GM19193 (cell line): ENCODE measurements around the gene ALK.

Experiments
- POLR2A ChIP-seq: IDR thresholded peaks from 4 replicates; pipeline ENCODE4 v1.6.1; 2011; ENCODE audit not compliant: insufficient read depth, insufficient read length; ENCODE audit errors: extremely low read depth

The ALK gene

GRCh38 chr2:29628108-29628745, 293.2 kb downstream of the ALK start:
- TF ChIP-seq POLR2A = no peak

- no peak for TF ChIP-seq POLR2A
Measured at GRCh38 chr2:29627279-29627711, 294.1 kb downstream of the ALK start.

- no peak for TF ChIP-seq POLR2A
Measured at GRCh38 chr2:29620890-29621289, 300.5 kb downstream of the ALK start.

GRCh38 chr2:29619689-29620088, 301.7 kb downstream of the ALK start:
- no peak for TF ChIP-seq POLR2A

DNA sequence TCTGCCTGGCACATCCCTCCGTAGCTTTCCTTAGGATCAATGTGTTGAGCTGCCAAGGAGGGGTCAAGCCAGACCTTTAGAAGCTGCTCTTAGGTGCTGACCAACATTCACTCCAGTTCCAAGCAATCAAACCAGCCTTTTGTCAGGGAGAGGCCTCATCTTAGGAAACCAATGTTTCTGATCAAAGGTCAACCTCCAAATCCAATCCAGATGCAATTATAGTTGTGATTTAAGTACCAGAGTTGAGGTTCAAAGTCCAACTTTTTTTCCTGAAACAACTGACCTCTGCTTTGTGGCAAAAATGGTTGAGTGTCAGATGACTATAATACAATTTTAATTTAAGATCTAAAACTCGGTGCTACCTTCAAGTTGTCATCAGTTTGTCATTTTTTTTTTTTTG, 303.4 kb downstream of the ALK start:
- no peak for TF ChIP-seq POLR2A

DNA sequence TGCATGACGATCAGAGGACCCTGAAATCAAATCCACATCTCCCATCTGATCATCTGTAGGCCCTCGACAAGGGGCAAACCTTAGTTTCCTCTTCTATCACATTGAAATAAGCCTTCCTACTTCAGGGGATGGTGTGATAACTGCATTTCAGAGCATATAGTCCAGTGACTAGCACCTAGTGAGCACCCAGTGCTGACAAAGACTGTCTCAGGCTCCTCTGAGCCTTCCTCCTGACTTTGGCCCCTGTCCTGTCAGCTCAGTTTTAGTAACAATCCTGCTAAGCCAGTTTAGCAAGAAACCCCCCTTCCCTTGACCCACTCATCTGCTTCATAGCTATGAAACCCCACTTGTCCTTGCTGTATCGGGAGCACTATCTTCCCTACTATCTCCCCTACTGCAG, 304.0 kb downstream of the ALK start:
- TF ChIP-seq POLR2A = no peak

- TF ChIP-seq POLR2A = no peak
Measured at GRCh38 chr2:29616569-29616968, 304.8 kb downstream of the ALK start.

GRCh38 chr2:29615841-29616240, 305.5 kb downstream of the ALK start:
- TF ChIP-seq POLR2A = no peak

DNA sequence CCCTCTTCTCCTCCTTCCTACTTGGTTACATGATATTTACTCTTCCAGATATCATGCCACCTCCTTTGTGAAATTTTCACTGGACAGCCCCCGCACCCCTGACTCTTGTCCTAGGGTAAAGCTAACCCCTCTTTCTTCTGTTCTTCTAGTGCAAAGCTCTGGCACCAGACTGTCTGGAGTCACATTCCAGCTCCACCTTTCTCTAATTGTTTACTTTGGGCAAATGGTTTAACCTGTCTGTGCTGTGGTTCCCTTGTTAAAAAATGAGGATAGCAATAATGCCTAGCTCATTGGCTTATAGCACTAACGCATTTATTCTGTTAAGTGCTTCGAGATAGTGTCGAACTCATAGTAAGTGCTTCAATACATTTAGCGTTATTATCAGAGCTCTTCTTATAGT, 306.2 kb downstream of the ALK start:
- TF ChIP-seq POLR2A = no peak

GRCh38 chr2:29614295-29614830, 307.0 kb downstream of the ALK start:
- TF ChIP-seq POLR2A = no peak

GRCh38 chr2:29613792-29614266, 307.6 kb downstream of the ALK start:
- TF ChIP-seq POLR2A = no peak

DNA sequence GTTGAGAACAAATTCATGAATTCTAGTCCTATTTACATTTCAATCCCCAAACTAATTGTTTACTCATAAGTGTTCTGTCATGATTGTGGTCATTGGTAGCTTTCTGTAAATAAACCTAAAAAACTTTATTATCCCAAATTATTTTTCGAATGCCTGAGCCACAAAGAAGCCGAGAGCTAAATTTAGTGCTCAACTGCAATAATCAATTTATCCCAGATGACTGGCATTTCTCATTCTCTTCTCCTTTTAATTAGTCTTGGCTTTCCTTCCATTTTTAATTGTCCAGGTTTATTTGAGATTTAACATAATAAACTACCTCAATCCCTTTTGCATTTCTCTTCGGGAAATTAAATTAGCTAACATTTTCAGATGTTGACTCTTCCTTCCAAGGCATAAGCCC, 308.3 kb downstream of the ALK start:
- TF ChIP-seq POLR2A = no peak

DNA sequence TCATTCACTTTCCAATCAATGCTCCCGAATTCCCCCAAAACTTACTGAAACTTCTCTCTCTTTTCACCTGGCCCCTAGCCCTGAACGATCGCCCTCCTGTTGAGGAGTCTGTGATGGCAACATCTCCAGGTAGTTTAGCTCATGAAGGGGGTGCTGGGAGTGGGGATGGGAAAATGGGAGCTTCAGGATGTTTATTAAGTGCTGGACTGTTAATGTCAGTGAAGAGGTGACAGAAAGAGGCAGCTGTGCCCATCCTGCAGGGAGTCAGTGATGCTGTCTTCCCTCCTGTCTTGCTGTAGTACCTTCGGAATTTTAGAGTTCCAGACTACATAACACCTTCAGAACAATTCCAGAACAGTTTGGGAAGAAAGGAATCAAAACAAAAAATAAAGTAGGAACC, 308.8 kb downstream of the ALK start:
- TF ChIP-seq POLR2A = no peak

DNA sequence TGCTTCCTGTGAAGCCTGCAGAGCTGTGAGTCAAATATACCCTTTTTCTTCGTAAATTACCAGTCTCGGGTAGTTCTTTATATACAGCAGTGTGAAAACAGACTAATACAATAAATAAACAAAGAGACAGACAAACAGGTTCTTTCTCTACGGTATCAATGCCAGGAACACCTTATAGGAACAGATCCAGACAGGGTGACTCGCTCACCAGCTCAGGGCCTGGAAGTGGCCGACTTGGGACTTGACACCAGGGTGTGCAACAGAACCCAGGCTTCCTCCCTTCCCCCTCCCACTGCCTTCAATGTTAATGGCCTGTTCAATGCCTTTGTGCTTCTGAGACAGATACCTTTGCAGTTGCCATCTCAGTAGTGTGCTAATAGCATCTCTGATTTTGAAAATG, 309.5 kb downstream of the ALK start:
- TF ChIP-seq POLR2A = no peak

GRCh38 chr2:29611261-29611660, 310.1 kb downstream of the ALK start:
- no peak for TF ChIP-seq POLR2A

DNA sequence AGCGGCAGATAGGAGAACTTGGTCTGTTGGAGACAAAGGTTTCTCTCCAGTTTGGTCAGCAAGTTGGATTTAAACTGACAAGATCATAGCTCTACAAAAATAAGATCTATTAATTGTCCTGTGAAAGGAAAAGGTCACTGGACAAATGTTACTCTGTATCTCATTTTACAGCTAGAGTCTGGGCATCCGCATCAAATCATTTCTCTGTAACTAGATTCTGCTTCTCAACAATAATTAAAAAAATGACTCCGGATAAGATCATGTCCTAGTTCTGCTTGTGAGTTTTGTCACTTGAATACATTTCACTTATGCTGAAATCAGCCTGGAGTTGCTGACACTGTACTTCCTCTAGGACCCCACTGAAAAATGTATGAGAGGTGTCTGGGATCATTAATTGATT, 310.8 kb downstream of the ALK start:
- TF ChIP-seq POLR2A = no peak

DNA sequence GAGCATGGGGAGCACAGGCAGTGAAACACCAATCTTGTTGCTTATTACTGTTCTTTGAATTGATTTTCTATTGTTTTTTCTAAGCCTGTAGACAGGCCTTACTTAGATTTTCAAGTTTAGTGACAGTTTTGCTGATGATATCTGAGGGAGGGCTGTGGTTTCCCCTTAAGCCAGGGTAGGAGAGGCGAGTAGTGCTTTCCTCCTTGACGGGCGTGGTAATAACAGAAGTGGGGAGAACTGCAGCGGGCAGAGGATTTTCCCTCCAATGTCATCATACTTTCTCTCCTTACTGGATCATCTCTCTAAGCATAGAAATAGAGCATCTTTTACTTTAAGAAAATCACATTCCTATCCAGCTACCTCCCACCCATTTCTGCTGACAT, 314.4 kb downstream of the ALK start:
- no peak for TF ChIP-seq POLR2A
